ENCODE data around the gene LIX1.

- TF ChIP-seq CTCF (IDR thresholded peaks at IDR 0.05) = no peak
- TF ChIP-seq POLR2A (IDR thresholded peaks at IDR 0.05) = no peak
- TF ChIP-seq POLR2AphosphoS5 (IDR thresholded peaks at IDR 0.05; ENCODE audit: insufficient read depth in 1 of 2, low read depth in 1 of 2) = no peak
These were observed 55.3 kb downstream of the LIX1 start for GRCh38 chr5:97087138-97087537.

Data from vagina (tissue), 2 donors.